ENCODE results near the gene STRBP. TPM values are rescaled to one million over a fixed set of nuclear protein-coding genes. Genes with fewer than 3 reads are reported as not detected.

STRBP gene
- total RNA-seq, 1 experiment from 2014 or later = 96.3 TPM

DNA sequence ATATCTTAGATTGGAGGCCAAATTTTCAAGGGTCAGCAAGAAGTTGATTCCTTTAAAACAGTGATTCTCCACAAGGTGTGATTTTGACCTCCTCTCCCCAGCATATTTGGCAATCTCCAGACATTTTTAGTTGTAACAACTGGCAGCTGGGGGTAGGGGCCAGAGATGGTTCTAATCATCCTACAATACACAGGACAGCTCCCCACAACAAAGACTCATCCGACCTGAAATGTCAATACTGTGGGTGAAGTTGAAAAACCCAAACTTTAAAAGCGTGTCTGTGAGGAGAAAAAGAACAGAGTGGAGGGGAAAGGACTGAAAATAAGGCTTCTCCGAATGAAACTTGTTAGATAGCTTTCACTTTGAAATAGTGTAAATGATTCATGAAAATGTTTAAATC, 10.0 kb upstream of the STRBP start:
- no peak for DNase-seq (ENCODE audit: low spot score)
- Mint-ChIP-seq H3K36me3 (peaks cover 8% of the 10 kb centered on the region; the same call in 1 of the 2 replicates), H3K9me3 (peaks cover 14% of the 10 kb centered on the region), H3K27me3 (ENCODE audit: low read depth) (no peaks in the 10 kb centered on the region), H3K4me3 (no peak overlapping the region), H3K27ac (no peak overlapping the region), H3K4me1 (peaks cover 6% of the 10 kb centered on the region)
- ChIA-PET CTCF (interaction anchor here (0.5 kb wide), 1 partner anchor 19 kb away, joined by 4 read pairs; no protein-coding TSS in a partner anchor), POLR2A (no interaction called here)
- ATAC-seq = no peak
- no peak for TF ChIP-seq NR1H2 (CRISPR knock-in tag; IDR thresholded peaks at IDR 0.05)

DNA sequence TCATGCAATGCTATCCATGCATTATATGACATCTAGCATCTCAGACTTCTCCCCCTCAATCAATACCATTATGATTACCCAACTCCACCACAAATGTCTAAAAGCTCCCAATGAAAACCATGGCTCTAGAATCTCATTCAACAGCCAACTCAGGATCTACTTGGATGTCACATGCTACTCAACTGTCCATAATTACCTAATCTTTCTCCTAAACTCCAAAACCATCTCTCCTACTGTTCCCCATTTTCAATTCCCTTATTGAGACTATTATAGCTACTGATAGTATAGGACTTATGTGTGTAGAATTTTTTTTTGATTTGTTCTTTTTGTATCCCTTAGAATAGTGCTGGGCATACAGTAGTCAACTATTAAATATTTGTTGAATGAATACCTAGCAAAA, 8.2 kb upstream of the STRBP start:
- ChIA-PET POLR2A (no interaction called here), CTCF (no interaction called here)
- Mint-ChIP-seq H3K27ac (no peak overlapping the region), H3K36me3 (peaks cover 8% of the 10 kb centered on the region; the same call in 1 of the 2 replicates), H3K4me3 (no peak overlapping the region), H3K4me1 (peaks cover 6% of the 10 kb centered on the region), H3K9me3 (peaks cover 14% of the 10 kb centered on the region), H3K27me3 (ENCODE audit: low read depth) (no peaks in the 10 kb centered on the region)
- DNase-seq (ENCODE audit: low spot score) = no peak
- TF ChIP-seq NR1H2 (CRISPR knock-in tag; IDR thresholded peaks at IDR 0.05) = no peak
- TF ChIP-seq, protein P1, sequence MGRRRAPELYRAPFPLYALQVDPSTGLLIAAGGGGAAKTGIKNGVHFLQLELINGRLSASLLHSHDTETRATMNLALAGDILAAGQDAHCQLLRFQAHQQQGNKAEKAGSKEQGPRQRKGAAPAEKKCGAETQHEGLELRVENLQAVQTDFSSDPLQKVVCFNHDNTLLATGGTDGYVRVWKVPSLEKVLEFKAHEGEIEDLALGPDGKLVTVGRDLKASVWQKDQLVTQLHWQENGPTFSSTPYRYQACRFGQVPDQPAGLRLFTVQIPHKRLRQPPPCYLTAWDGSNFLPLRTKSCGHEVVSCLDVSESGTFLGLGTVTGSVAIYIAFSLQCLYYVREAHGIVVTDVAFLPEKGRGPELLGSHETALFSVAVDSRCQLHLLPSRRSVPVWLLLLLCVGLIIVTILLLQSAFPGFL (CRISPR knock-in tag; IDR thresholded peaks at IDR 0.05; ENCODE audit: borderline replicate concordance) = no peak
- TF ChIP-seq ZNF317 (CRISPR knock-in tag; IDR thresholded peaks at IDR 0.05; ENCODE audit: borderline replicate concordance, low read depth) = no peak
- TF ChIP-seq, protein P2, sequence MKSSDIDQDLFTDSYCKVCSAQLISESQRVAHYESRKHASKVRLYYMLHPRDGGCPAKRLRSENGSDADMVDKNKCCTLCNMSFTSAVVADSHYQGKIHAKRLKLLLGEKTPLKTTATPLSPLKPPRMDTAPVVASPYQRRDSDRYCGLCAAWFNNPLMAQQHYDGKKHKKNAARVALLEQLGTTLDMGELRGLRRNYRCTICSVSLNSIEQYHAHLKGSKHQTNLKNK (CRISPR knock-in tag; IDR thresholded peaks at IDR 0.05) = no peak
- no peak for TF ChIP-seq JAZF1 (CRISPR knock-in tag; IDR thresholded peaks at IDR 0.05)
- TF ChIP-seq, protein P3, sequence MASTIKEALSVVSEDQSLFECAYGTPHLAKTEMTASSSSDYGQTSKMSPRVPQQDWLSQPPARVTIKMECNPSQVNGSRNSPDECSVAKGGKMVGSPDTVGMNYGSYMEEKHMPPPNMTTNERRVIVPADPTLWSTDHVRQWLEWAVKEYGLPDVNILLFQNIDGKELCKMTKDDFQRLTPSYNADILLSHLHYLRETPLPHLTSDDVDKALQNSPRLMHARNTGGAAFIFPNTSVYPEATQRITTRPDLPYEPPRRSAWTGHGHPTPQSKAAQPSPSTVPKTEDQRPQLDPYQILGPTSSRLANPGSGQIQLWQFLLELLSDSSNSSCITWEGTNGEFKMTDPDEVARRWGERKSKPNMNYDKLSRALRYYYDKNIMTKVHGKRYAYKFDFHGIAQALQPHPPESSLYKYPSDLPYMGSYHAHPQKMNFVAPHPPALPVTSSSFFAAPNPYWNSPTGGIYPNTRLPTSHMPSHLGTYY (CRISPR knock-in tag; IDR thresholded peaks at IDR 0.05) = no peak
- TF ChIP-seq TEAD1 (CRISPR knock-in tag; IDR thresholded peaks at IDR 0.05) = no peak
- TF ChIP-seq, protein P4, sequence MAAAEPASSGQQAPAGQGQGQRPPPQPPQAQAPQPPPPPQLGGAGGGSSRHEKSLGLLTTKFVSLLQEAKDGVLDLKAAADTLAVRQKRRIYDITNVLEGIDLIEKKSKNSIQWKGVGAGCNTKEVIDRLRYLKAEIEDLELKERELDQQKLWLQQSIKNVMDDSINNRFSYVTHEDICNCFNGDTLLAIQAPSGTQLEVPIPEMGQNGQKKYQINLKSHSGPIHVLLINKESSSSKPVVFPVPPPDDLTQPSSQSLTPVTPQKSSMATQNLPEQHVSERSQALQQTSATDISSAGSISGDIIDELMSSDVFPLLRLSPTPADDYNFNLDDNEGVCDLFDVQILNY (CRISPR knock-in tag; IDR thresholded peaks at IDR 0.05) = no peak
- TF ChIP-seq, protein P5, sequence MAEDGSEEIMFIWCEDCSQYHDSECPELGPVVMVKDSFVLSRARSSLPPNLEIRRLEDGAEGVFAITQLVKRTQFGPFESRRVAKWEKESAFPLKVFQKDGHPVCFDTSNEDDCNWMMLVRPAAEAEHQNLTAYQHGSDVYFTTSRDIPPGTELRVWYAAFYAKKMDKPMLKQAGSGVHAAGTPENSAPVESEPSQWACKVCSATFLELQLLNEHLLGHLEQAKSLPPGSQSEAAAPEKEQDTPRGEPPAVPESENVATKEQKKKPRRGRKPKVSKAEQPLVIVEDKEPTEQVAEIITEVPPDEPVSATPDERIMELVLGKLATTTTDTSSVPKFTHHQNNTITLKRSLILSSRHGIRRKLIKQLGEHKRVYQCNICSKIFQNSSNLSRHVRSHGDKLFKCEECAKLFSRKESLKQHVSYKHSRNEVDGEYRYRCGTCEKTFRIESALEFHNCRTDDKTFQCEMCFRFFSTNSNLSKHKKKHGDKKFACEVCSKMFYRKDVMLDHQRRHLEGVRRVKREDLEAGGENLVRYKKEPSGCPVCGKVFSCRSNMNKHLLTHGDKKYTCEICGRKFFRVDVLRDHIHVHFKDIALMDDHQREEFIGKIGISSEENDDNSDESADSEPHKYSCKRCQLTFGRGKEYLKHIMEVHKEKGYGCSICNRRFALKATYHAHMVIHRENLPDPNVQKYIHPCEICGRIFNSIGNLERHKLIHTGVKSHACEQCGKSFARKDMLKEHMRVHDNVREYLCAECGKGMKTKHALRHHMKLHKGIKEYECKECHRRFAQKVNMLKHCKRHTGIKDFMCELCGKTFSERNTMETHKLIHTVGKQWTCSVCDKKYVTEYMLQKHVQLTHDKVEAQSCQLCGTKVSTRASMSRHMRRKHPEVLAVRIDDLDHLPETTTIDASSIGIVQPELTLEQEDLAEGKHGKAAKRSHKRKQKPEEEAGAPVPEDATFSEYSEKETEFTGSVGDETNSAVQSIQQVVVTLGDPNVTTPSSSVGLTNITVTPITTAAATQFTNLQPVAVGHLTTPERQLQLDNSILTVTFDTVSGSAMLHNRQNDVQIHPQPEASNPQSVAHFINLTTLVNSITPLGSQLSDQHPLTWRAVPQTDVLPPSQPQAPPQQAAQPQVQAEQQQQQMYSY (CRISPR knock-in tag; IDR thresholded peaks at IDR 0.05) = no peak
- TF ChIP-seq, protein P6, sequence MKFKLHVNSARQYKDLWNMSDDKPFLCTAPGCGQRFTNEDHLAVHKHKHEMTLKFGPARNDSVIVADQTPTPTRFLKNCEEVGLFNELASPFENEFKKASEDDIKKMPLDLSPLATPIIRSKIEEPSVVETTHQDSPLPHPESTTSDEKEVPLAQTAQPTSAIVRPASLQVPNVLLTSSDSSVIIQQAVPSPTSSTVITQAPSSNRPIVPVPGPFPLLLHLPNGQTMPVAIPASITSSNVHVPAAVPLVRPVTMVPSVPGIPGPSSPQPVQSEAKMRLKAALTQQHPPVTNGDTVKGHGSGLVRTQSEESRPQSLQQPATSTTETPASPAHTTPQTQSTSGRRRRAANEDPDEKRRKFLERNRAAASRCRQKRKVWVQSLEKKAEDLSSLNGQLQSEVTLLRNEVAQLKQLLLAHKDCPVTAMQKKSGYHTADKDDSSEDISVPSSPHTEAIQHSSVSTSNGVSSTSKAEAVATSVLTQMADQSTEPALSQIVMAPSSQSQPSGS (CRISPR knock-in tag; IDR thresholded peaks at IDR 0.05; ENCODE audit: borderline replicate concordance, low read depth) = no peak
- no peak for TF ChIP-seq TEAD4 (CRISPR knock-in tag; IDR thresholded peaks at IDR 0.05)
- TF ChIP-seq, protein P7, sequence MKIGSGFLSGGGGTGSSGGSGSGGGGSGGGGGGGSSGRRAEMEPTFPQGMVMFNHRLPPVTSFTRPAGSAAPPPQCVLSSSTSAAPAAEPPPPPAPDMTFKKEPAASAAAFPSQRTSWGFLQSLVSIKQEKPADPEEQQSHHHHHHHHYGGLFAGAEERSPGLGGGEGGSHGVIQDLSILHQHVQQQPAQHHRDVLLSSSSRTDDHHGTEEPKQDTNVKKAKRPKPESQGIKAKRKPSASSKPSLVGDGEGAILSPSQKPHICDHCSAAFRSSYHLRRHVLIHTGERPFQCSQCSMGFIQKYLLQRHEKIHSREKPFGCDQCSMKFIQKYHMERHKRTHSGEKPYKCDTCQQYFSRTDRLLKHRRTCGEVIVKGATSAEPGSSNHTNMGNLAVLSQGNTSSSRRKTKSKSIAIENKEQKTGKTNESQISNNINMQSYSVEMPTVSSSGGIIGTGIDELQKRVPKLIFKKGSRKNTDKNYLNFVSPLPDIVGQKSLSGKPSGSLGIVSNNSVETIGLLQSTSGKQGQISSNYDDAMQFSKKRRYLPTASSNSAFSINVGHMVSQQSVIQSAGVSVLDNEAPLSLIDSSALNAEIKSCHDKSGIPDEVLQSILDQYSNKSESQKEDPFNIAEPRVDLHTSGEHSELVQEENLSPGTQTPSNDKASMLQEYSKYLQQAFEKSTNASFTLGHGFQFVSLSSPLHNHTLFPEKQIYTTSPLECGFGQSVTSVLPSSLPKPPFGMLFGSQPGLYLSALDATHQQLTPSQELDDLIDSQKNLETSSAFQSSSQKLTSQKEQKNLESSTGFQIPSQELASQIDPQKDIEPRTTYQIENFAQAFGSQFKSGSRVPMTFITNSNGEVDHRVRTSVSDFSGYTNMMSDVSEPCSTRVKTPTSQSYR (CRISPR knock-in tag; IDR thresholded peaks at IDR 0.05) = no peak
- TF ChIP-seq, protein P8, sequence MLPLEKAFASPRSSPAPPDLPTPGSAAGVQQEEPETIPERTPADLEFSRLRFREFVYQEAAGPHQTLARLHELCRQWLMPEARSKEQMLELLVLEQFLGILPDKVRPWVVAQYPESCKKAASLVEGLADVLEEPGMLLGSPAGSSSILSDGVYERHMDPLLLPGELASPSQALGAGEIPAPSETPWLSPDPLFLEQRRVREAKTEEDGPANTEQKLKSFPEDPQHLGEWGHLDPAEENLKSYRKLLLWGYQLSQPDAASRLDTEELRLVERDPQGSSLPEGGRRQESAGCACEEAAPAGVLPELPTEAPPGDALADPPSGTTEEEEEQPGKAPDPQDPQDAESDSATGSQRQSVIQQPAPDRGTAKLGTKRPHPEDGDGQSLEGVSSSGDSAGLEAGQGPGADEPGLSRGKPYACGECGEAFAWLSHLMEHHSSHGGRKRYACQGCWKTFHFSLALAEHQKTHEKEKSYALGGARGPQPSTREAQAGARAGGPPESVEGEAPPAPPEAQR (CRISPR knock-in tag; IDR thresholded peaks at IDR 0.05) = no peak
- no peak for ATAC-seq
